Type B pancreatic cell (in vitro differentiated cells): ENCODE data around the gene ACTMAP. TPM values are rescaled to one million over a fixed set of nuclear protein-coding genes. Genes with fewer than 3 reads are reported as not detected.

Experiments used
- DNase-seq: peaks from one replicate; pipeline ENCODE4 v3.0.0; 2021; ENCODE audit warnings: mixed read lengths; ENCODE audit not compliant: unreplicated experiment; ENCODE audit errors: extremely low spot score
- H3K27ac Mint-ChIP-seq: 2 replicates; pipeline ENCODE4 v1.8.0; 2021; ENCODE audit warnings: mild to moderate bottlenecking, mixed read lengths
- H3K27me3 Mint-ChIP-seq: 2 replicates; pipeline ENCODE4 v1.8.0; 2021; ENCODE audit warnings: mixed read lengths
- H3K36me3 Mint-ChIP-seq: 2 replicates; pipeline ENCODE4 v1.8.0; 2021; ENCODE audit warnings: mixed read lengths
- H3K4me1 Mint-ChIP-seq: one replicate; pipeline ENCODE4 v1.8.0; 2021; ENCODE audit warnings: mixed read lengths; ENCODE audit not compliant: unreplicated experiment
- H3K4me3 Mint-ChIP-seq: 2 replicates; pipeline ENCODE4 v1.8.0; 2021; ENCODE audit warnings: mild to moderate bottlenecking, mixed read lengths
- H3K9me3 Mint-ChIP-seq: 2 replicates; pipeline ENCODE4 v1.8.0; 2021; ENCODE audit warnings: mixed read lengths
- CTCF ChIP-seq: fragments of 200-600 bp; sonication (generic); conservative IDR thresholded peaks from 2 replicates; pipeline ENCODE4 v1.5.0; 2021; ENCODE audit warnings: antibody characterized with exemption, mild to moderate bottlenecking
- long read RNA-seq: library from polyadenylated mRNA; unstranded; transcript quantifications from one replicate; pipeline ENCODE4 v2.0.0, GENCODE V29; 2020
- total RNA-seq: library from RNA; stranded (reverse); gene quantifications from 2 replicates; pipeline ENCODE4 v1.2.1, GENCODE V29; 2021; ENCODE audit warnings: low replicate concordance

ACTMAP gene
- total RNA-seq = 9.6 and 16.0 TPM in 2 replicates
- long read RNA-seq, partial matches to known transcripts = 0 of 1 reads
- long read RNA-seq, other reads (novel, unspliced or antisense) = 1 of 1 reads

- Mint-ChIP-seq H3K4me1 (peaks cover 31% of the 10 kb centered on the region), H3K9me3 (no peaks in the 10 kb centered on the region), H3K4me3 (peak within 1 kb of the TSS; percentile 97), H3K36me3 (peaks cover 13% of the 10 kb centered on the region), H3K27ac (peak within 1 kb of the TSS; percentile 98), H3K27me3 (no peaks in the 10 kb centered on the region)
- DNase-seq = peak; percentile 99
- no peak for TF ChIP-seq CTCF
These were observed at the start of gene ACTMAP for GRCh38 chr19:40750058-40750873. ACTMAP (minus strand) TSS chr19:40750477; CDS start chr19:40749803, 674 bp downstream.

GRCh38 chr19:40799558-40800338 is 49.5 kb upstream of the ACTMAP start:
- Mint-ChIP-seq H3K9me3 (no peaks in the 10 kb centered on the region), H3K4me3 (peak overlapping the region; percentile 92), H3K36me3 (peaks cover under 1% of the 10 kb centered on the region), H3K27me3 (no peaks in the 10 kb centered on the region), H3K4me1 (peaks cover 38% of the 10 kb centered on the region), H3K27ac (peak overlapping the region; percentile 87)
- DNase-seq = no peak
- TF ChIP-seq CTCF = no peak

DNA sequence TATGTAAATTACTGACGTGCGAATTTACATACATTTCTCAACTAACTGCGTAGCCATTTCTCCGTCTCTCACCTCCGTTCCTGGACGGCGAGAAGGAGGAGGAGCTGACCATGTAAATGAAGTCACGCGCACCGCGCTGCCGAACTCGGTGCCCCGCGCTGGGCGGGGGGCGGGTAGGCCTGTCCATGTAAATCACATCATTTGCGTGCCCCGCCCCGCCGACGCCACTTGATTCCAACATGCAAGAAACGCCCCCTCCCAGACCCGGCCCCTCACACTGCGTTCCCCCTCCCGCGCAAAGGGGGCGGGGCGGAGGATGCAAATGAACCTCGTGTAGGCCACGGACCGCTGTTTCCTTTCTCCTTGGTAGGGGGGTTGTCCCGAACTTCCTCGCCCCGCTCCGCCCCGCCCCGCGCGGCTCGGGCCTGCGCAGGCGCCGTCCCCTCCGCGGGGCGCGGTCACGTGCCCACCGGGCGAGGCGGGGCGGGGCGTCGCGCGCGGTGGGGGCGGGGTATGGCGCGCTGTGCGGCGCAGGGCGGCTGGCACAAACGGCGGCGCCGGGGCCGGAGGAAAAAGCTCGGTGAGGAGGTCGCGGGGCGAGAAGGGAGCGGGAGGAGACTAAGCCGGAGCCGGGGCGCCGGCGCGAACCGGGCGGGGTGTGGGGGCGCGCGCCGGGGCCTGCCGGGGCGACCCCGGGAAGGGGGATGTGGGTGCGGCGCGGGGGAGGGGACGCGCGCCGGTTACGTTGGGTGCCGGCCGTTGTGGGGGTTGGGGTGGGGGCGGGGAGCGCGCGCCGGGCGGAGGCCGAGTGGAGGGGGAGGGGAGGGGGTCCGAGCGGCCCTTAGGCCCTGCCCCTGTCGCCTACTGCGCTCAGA is 48.6 kb upstream of the ACTMAP start, which contains the start of gene EGLN2:
Gene EGLN2, plus strand, starts transcription at position 509 of the 875 bp plus-strand sequence. CDS start 1,382 bp downstream, outside the sequence.
- Mint-ChIP-seq H3K9me3 (no peaks in the 10 kb centered on the region), H3K36me3 (no peaks in the 10 kb centered on the region), H3K27ac (peak within 1 kb of the TSS; percentile 98), H3K27me3 (no peaks in the 10 kb centered on the region), H3K4me1 (peaks cover 29% of the 10 kb centered on the region), H3K4me3 (peak within 1 kb of the TSS; percentile 95)
- no peak for TF ChIP-seq CTCF
- peak; percentile 100 for DNase-seq

- Mint-ChIP-seq H3K27ac (peak overlapping the region; percentile 98), H3K4me1 (peaks cover 21% of the 10 kb centered on the region), H3K4me3 (peak overlapping the region; percentile 95), H3K36me3 (no peaks in the 10 kb centered on the region), H3K27me3 (no peaks in the 10 kb centered on the region), H3K9me3 (no peaks in the 10 kb centered on the region)
- DNase-seq = no peak
- TF ChIP-seq CTCF = peak; percentile 64
These were observed 47.8 kb upstream of the ACTMAP start for GRCh38 chr19:40797963-40798682.
